ENCODE results near the gene CTAG1B.

The CTAG1B gene

GRCh38 chrX:154602766-154603437 is 16.2 kb downstream of the CTAG1B start:
- Histone ChIP-seq H3K27ac (ENCODE audit: low read depth, low read length) (no peak overlapping the region), H3F3A (ENCODE audit: insufficient read depth) (no peaks in the 10 kb centered on the region), H3K9ac (ENCODE audit: low read length) (no peak overlapping the region), H3K9me2 (replicated peaks; ENCODE audit: insufficient read depth, low read length) (no peaks in the 10 kb centered on the region), H3K9me3 (ENCODE audit: insufficient read depth, low read length) (no peaks in the 10 kb centered on the region), H3K4me3 (ENCODE audit: insufficient read depth, low read length, poor library complexity, severe bottlenecking) (no peak overlapping the region), H3K27me3 (ENCODE audit: low read length) (no peaks in the 10 kb centered on the region), H3K4me2 (ENCODE audit: low read depth, low read length, poor library complexity, severe bottlenecking) (no peak overlapping the region), H3K79me2 (ENCODE audit: insufficient read depth, low read length) (no peaks in the 10 kb centered on the region), H4K20me1 (ENCODE audit: low read depth, low read length) (no peaks in the 10 kb centered on the region), H3K36me3 (ENCODE audit: low read length) (no peaks in the 10 kb centered on the region), H2AFZ (ENCODE audit: low read depth, low read length, severe bottlenecking) (no peak overlapping the region)
- TF ChIP-seq CTCF (IDR thresholded peaks at IDR 0.05; ENCODE audit: insufficient read depth, low read length, poor library complexity, severe bottlenecking) (no peak), EZH2phosphoT487 (conservative IDR thresholded peaks at IDR 0.05; ENCODE audit: low read length) (no peak)

- H3K27ac ChIP-seq (ENCODE audit: low read depth, low read length): no peak overlapping the region
- no peaks in the 10 kb centered on the region for H3K36me3 ChIP-seq (ENCODE audit: low read length)
- H3K4me3 ChIP-seq (ENCODE audit: insufficient read depth, low read length, poor library complexity, severe bottlenecking): no peak overlapping the region
- H3F3A ChIP-seq (ENCODE audit: insufficient read depth): no peaks in the 10 kb centered on the region
- TF ChIP-seq EZH2phosphoT487 (conservative IDR thresholded peaks at IDR 0.05; ENCODE audit: low read length) (no peak), CTCF (IDR thresholded peaks at IDR 0.05; ENCODE audit: insufficient read depth, low read length, poor library complexity, severe bottlenecking) (no peak)
- H3K27me3 ChIP-seq (ENCODE audit: low read length): no peaks in the 10 kb centered on the region
- no peaks in the 10 kb centered on the region for H3K9me3 ChIP-seq (ENCODE audit: insufficient read depth, low read length)
- H2AFZ ChIP-seq (ENCODE audit: low read depth, low read length, severe bottlenecking): no peak overlapping the region
- H3K9me2 ChIP-seq (replicated peaks; ENCODE audit: insufficient read depth, low read length): no peaks in the 10 kb centered on the region
- no peaks in the 10 kb centered on the region for H4K20me1 ChIP-seq (ENCODE audit: low read depth, low read length)
- no peak overlapping the region for H3K4me2 ChIP-seq (ENCODE audit: low read depth, low read length, poor library complexity, severe bottlenecking)
- no peak overlapping the region for H3K9ac ChIP-seq (ENCODE audit: low read length)
- no peaks in the 10 kb centered on the region for H3K79me2 ChIP-seq (ENCODE audit: insufficient read depth, low read length)
These were observed 16.9 kb downstream of the CTAG1B start for GRCh38 chrX:154602226-154602625.

GRCh38 chrX:154600759-154601374 is 18.2 kb downstream of the CTAG1B start:
- no peaks in the 10 kb centered on the region for H3F3A ChIP-seq (ENCODE audit: insufficient read depth)
- no peak overlapping the region for H3K9ac ChIP-seq (ENCODE audit: low read length)
- no peak overlapping the region for H3K4me2 ChIP-seq (ENCODE audit: low read depth, low read length, poor library complexity, severe bottlenecking)
- no peaks in the 10 kb centered on the region for H3K36me3 ChIP-seq (ENCODE audit: low read length)
- no peaks in the 10 kb centered on the region for H3K27me3 ChIP-seq (ENCODE audit: low read length)
- TF ChIP-seq EZH2phosphoT487 (conservative IDR thresholded peaks at IDR 0.05; ENCODE audit: low read length) (no peak), CTCF (IDR thresholded peaks at IDR 0.05; ENCODE audit: insufficient read depth, low read length, poor library complexity, severe bottlenecking) (no peak)
- H3K27ac ChIP-seq (ENCODE audit: low read depth, low read length): no peak overlapping the region
- H3K9me2 ChIP-seq (replicated peaks; ENCODE audit: insufficient read depth, low read length): no peaks in the 10 kb centered on the region
- H3K79me2 ChIP-seq (ENCODE audit: insufficient read depth, low read length): no peaks in the 10 kb centered on the region
- no peak overlapping the region for H2AFZ ChIP-seq (ENCODE audit: low read depth, low read length, severe bottlenecking)
- no peaks in the 10 kb centered on the region for H3K9me3 ChIP-seq (ENCODE audit: insufficient read depth, low read length)
- no peaks in the 10 kb centered on the region for H4K20me1 ChIP-seq (ENCODE audit: low read depth, low read length)
- no peak overlapping the region for H3K4me3 ChIP-seq (ENCODE audit: insufficient read depth, low read length, poor library complexity, severe bottlenecking)

Measured in SU-DHL-6 (cell line).